Activated naive CD4-positive, alpha-beta T cell treated with anti-CD3 and anti-CD28 coated beads for 36 hours (primary cell): ENCODE results near the gene TCF15. TPM values are rescaled to one million over a fixed set of nuclear protein-coding genes. Genes with fewer than 3 reads are reported as not detected.

Experiments
- CTCF ChIA-PET: fragments of 350-600 bp; sonication (Branson Sonifier 250); formaldehyde crosslinking; loops from one replicate; lab custom pipeline; 2021; ENCODE audit warnings: antibody characterized with exemption; lab: Charles Lee
- DNase-seq: peaks from one replicate; pipeline ENCODE4 v3.0.0-alpha.2; 2020
- H3K27ac Mint-ChIP-seq: one replicate; pipeline ENCODE4 v1.8.0; 2021; ENCODE audit warnings: mild to moderate bottlenecking, mixed read lengths
- H3K27me3 Mint-ChIP-seq: one replicate; pipeline ENCODE4 v1.8.0; 2021; ENCODE audit warnings: low read depth, mixed read lengths
- H3K36me3 Mint-ChIP-seq: one replicate; pipeline ENCODE4 v1.8.0; 2021; ENCODE audit warnings: low read depth, mixed read lengths
- H3K4me1 Mint-ChIP-seq: one replicate; pipeline ENCODE4 v1.8.0; 2021; ENCODE audit warnings: low read depth, mixed read lengths
- H3K4me3 Mint-ChIP-seq: one replicate; pipeline ENCODE4 v1.8.0; 2021; ENCODE audit warnings: mild to moderate bottlenecking, moderate library complexity, mixed read lengths
- H3K9me3 Mint-ChIP-seq: one replicate; pipeline ENCODE4 v1.8.0; 2021; ENCODE audit warnings: mixed read lengths
- intact Hi-C: fragments of 100-400 bp; cut with micrococcal nuclease; formaldehyde crosslinking; loops from one replicate; pipeline ENCODE4 v1.15.1; 2023
- total RNA-seq, 2 experiments: library from RNA; stranded (reverse); gene quantifications; one replicate each; pipeline ENCODE4 v1.2.3, GENCODE V29; 2021

The TCF15 gene
- total RNA-seq, 2 experiments from 2014 or later, result not detected

DNA sequence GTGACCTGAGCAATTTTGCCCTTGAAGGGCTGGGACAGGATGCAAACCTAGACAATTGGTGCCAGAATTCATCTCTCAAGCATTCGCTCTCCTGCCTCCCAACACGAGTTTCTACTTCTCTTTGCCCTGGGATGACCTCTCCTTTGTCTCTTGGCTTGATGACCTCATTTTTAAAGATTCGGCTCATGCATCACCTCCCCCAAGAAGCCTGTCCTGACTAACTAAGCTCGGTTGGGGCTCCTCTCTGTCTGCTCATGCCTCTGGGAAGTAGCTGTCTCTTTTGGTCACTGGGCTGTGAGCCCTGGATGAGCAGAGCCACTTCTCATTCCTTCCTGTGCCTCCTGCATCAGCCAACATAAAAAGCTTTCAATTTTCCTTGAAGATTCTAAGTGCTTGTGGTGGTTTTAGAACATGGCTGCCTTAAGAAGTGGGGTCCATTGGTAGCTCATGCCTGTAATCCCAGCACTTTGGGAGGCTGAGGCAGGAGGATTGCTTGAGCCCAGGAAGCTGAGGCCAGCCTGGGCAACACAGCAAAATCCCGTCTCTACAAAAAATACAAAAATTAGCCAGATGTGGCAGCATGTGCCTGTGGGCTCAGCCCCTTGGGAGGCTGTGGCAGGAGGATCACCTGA lies 11.1 kb upstream of the TCF15 start:
- no peaks in the 10 kb centered on the region for H3K36me3 Mint-ChIP-seq
- intact Hi-C loops, result no loop called here
- H3K4me1 Mint-ChIP-seq, result no peaks in the 10 kb centered on the region
- CTCF ChIA-PET, result interaction anchor here (2.8 kb wide), 1 partner anchor 24 kb away, joined by 9 read pairs; no protein-coding TSS in a partner anchor
- H3K4me3 Mint-ChIP-seq, result no peak overlapping the region
- DNase-seq, result no peak
- peaks cover 31% of the 10 kb centered on the region for H3K27me3 Mint-ChIP-seq
- H3K9me3 Mint-ChIP-seq, result peaks cover 7% of the 10 kb centered on the region
- no peak overlapping the region for H3K27ac Mint-ChIP-seq

DNA sequence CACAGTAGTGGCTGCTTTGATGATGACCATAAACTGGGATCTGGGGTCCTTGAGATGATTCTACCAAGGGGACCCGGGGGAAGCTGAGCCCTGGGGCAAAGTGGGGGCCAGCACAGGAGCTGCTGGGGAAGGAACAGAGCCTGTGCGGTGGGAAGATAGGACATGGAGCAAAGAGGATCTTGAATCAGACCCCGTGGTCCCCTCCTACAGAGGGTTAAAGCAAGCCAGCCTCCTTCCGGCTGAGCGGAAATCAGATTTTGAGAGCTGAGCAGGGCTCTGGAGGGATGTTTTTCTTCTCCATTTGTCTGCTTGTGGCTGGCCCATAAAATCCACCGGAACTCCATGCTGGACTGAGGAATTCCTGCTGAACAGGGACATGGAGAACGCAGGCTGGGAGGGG lies 10.1 kb upstream of the TCF15 start:
- no peak overlapping the region for H3K27ac Mint-ChIP-seq
- no peak for DNase-seq
- CTCF ChIA-PET, result interaction anchor here (2.8 kb wide), 1 partner anchor 25 kb away, joined by 9 read pairs; no protein-coding TSS in a partner anchor
- H3K27me3 Mint-ChIP-seq, result peaks cover 33% of the 10 kb centered on the region
- no peaks in the 10 kb centered on the region for H3K36me3 Mint-ChIP-seq
- peaks cover 7% of the 10 kb centered on the region for H3K9me3 Mint-ChIP-seq
- no peak overlapping the region for H3K4me3 Mint-ChIP-seq
- intact Hi-C loops, result no loop called here
- H3K4me1 Mint-ChIP-seq, result no peaks in the 10 kb centered on the region

DNA sequence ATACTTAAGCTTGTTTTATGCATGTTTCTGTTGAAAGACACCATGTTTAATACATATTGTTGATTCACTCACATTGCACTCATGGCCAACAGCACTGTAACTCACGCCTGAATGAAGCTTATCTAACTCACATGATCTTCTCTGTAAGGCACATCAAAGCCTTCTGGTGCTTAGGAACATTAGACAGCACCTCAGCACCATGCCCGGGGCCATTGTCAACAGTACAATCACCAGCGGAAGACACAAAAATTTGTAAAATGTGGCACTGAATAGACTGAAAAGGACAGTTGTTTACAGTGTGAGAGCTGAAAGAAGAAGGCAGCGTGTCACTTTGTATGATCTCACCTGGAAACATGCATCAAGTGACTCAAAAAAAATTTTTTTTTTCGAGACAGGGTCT lies 8.9 kb upstream of the TCF15 start:
- intact Hi-C loops, result no loop called here
- CTCF ChIA-PET, result interaction anchor here (2.8 kb wide), 1 partner anchor 26 kb away, joined by 9 read pairs; no protein-coding TSS in a partner anchor
- H3K4me1 Mint-ChIP-seq, result no peaks in the 10 kb centered on the region
- peaks cover 7% of the 10 kb centered on the region for H3K9me3 Mint-ChIP-seq
- no peak overlapping the region for H3K27ac Mint-ChIP-seq
- no peaks in the 10 kb centered on the region for H3K36me3 Mint-ChIP-seq
- DNase-seq, result no peak
- peaks cover 39% of the 10 kb centered on the region for H3K27me3 Mint-ChIP-seq
- no peak overlapping the region for H3K4me3 Mint-ChIP-seq

GRCh38 chr20:617934-618690 lies 8.0 kb upstream of the TCF15 start:
- DNase-seq, result no peak
- Mint-ChIP-seq H3K27me3 (peaks cover 44% of the 10 kb centered on the region), H3K4me1 (no peaks in the 10 kb centered on the region), H3K9me3 (peaks cover 7% of the 10 kb centered on the region), H3K36me3 (no peaks in the 10 kb centered on the region), H3K4me3 (no peak overlapping the region), H3K27ac (no peak overlapping the region)
- intact Hi-C loops, result no loop called here
- CTCF ChIA-PET, result interaction anchor here (1.0 to 1.7 kb wide), 2 partner anchors 12 to 27 kb away, joined by 3 to 9 read pairs; no protein-coding TSS in a partner anchor

GRCh38 chr20:615514-615913 lies 5.4 kb upstream of the TCF15 start:
- no peak for DNase-seq
- peaks cover 50% of the 10 kb centered on the region for H3K27me3 Mint-ChIP-seq
- H3K4me1 Mint-ChIP-seq, result peaks cover 10% of the 10 kb centered on the region
- H3K4me3 Mint-ChIP-seq, result no peak overlapping the region
- peaks cover 7% of the 10 kb centered on the region for H3K9me3 Mint-ChIP-seq
- CTCF ChIA-PET, result interaction anchor here (0.6 to 1.3 kb wide), 2 partner anchors 30 to 40 kb away, joined by 3 read pairs; no protein-coding TSS in a partner anchor
- no peak overlapping the region for H3K27ac Mint-ChIP-seq
- no peaks in the 10 kb centered on the region for H3K36me3 Mint-ChIP-seq
- intact Hi-C loops, result no loop called here

DNA sequence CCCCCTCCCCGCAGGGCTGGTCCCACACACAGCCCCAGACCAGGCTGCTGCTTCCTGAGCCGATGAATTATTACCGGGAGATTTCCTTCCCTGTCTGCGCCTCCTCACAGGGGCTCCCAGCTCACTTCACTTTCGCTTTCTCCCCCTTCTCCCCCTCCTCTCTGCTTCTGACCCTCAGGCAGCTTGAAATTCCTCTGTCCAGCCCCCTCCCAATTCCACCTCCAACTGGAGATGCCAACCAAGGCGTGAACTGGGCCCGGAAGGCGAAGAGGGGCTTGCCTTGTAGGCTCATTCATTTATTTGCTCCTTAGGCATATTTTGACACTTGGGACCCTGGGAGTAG lies 1.7 kb upstream of the TCF15 start:
- no peak overlapping the region for H3K4me3 Mint-ChIP-seq
- peaks cover 53% of the 10 kb centered on the region for H3K27me3 Mint-ChIP-seq
- H3K9me3 Mint-ChIP-seq, result no peaks in the 10 kb centered on the region

DNA sequence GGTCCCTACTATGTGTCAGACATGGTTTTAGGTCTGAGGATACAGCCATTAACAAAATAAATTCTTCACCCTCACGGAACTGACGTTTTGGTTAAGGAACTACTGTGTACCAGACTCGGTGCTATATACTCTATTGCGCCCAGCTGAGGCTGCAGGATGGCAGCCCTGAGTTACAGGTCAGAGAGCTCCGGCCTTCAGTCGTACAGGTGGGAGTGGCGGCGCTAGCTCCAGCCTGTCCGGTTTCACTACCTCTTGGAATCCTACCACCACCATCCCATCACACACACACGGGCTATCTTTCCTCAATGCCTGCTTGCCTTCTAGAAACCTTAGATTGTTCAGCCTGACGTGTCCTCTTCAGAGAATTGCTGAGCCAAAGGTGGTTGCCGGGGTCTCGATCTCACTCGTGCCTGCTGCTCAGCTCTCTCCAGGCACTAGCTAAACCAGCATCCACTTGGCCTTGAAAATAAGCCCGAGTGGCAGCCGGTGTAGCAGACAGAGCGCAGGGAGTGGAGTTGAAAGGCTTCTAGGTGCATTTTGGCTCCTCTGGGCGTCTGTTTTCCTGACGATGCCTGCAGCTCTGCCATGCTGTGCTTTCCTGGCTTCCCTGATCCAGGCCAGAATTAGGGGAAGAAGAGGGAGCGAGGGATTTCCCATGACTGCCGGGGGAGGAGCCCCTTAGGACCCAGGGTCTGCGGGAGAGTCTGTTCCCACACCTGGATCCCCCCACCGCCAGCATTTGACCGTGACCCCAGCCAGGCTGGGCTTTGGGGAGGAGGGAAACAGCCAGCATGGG lies 1.1 kb upstream of the TCF15 start:
- peaks cover 11% of the 10 kb centered on the region for H3K4me1 Mint-ChIP-seq
- no peaks in the 10 kb centered on the region for H3K9me3 Mint-ChIP-seq
- no peak overlapping the region for H3K4me3 Mint-ChIP-seq
- no peak overlapping the region for H3K27ac Mint-ChIP-seq
- DNase-seq, result no peak
- CTCF ChIA-PET, result interaction anchor here (0.5 to 2.6 kb wide), 2 partner anchors 34 to 346 kb away, joined by 5 to 6 read pairs; no protein-coding TSS in a partner anchor
- intact Hi-C loops, result no loop called here
- H3K27me3 Mint-ChIP-seq, result peaks cover 53% of the 10 kb centered on the region
- no peaks in the 10 kb centered on the region for H3K36me3 Mint-ChIP-seq

More for the DNA sequence above, 1.7 kb upstream of the TCF15 start:
- Mint-ChIP-seq H3K4me1 (peaks cover 11% of the 10 kb centered on the region), H3K36me3 (no peaks in the 10 kb centered on the region), H3K27ac (no peak overlapping the region)
- intact Hi-C loops, result no loop called here
- CTCF ChIA-PET, result interaction anchor here (0.5 to 2.6 kb wide), 2 partner anchors 33 to 346 kb away, joined by 5 to 6 read pairs; no protein-coding TSS in a partner anchor
- DNase-seq, result no peak

GRCh38 chr20:609371-609964 lies 641 bp downstream of the TCF15 start:
- intact Hi-C loops, result no loop called here
- no peak for DNase-seq
- H3K27me3 Mint-ChIP-seq, result peaks cover 48% of the 10 kb centered on the region
- H3K4me1 Mint-ChIP-seq, result peaks cover 11% of the 10 kb centered on the region
- no peak overlapping the region for H3K27ac Mint-ChIP-seq
- no peak overlapping the region for H3K4me3 Mint-ChIP-seq
- no peaks in the 10 kb centered on the region for H3K9me3 Mint-ChIP-seq
- CTCF ChIA-PET, result interaction anchor here (0.5 kb wide), 1 partner anchor 62 kb away, joined by 4 read pairs; no protein-coding TSS in a partner anchor
- no peaks in the 10 kb centered on the region for H3K36me3 Mint-ChIP-seq

DNA sequence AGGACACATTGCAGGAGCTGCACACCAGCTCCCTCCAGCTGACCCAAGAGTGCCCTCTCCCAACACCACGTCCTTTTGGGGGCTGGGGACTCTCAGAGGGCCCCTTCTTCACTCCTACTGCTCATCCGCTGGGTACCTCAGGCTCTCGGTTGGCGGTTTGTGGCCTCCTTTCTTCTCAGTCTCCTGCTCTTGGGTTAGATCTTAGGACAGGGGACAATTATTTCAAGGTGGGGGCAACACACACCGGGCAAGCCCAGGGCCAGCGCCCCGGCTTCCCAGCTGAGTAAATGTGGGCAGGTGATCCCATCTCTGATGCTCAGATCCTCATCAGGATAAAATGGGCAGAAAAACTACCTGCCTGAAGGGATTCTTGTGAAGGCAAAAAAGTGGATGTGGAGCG lies 1.1 kb downstream of the TCF15 start:
- no peaks in the 10 kb centered on the region for H3K9me3 Mint-ChIP-seq
- CTCF ChIA-PET, result interaction anchor here (0.5 kb wide), 1 partner anchor 62 kb away, joined by 4 read pairs; no protein-coding TSS in a partner anchor
- H3K27ac Mint-ChIP-seq, result no peak overlapping the region
- no peaks in the 10 kb centered on the region for H3K36me3 Mint-ChIP-seq
- DNase-seq, result no peak
- intact Hi-C loops, result no loop called here
- H3K4me3 Mint-ChIP-seq, result no peak overlapping the region
- peaks cover 46% of the 10 kb centered on the region for H3K27me3 Mint-ChIP-seq
- H3K4me1 Mint-ChIP-seq, result peaks cover 11% of the 10 kb centered on the region

DNA sequence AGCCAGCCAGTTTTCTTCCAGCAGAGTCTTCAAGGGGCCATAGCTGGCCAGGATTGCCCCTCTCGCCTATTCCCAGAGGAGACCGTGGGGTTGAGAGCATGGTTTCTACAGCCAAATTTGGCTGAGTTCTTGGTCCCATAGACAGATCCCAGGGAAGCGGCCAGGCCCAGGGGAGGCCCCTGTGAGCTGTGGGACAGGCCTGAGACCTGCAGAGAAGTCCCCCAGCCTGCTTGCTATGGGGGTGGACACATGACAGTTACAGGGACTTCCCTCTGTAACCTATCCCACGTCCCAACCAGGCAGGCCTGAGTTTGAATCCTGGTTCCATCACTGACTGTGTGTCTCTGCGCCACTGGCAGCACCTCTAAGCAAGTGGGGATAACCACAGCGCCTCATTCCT lies 2.6 kb downstream of the TCF15 start:
- H3K9me3 Mint-ChIP-seq, result no peaks in the 10 kb centered on the region
- CTCF ChIA-PET, result no interaction called here

GRCh38 chr20:605237-605636 lies 4.9 kb downstream of the TCF15 start:
- no peak overlapping the region for H3K27ac Mint-ChIP-seq
- intact Hi-C loops, result no loop called here
- DNase-seq, result no peak
- H3K27me3 Mint-ChIP-seq, result peaks cover 15% of the 10 kb centered on the region
- H3K4me3 Mint-ChIP-seq, result no peak overlapping the region
- no peaks in the 10 kb centered on the region for H3K9me3 Mint-ChIP-seq
- no peaks in the 10 kb centered on the region for H3K4me1 Mint-ChIP-seq
- CTCF ChIA-PET, result no interaction called here
- H3K36me3 Mint-ChIP-seq, result no peaks in the 10 kb centered on the region

More for the DNA sequence above, 2.6 kb downstream of the TCF15 start:
- peaks cover 11% of the 10 kb centered on the region for H3K4me1 Mint-ChIP-seq
- DNase-seq, result no peak
- peaks cover 32% of the 10 kb centered on the region for H3K27me3 Mint-ChIP-seq
- intact Hi-C loops, result no loop called here
- H3K4me3 Mint-ChIP-seq, result no peak overlapping the region
- H3K36me3 Mint-ChIP-seq, result no peaks in the 10 kb centered on the region
- H3K27ac Mint-ChIP-seq, result no peak overlapping the region
